Activated CD4-positive, CD25-positive, alpha-beta regulatory T cell (primary cell): ENCODE data around the gene LRIG1.

ENCODE experiments used
- DNase-seq, 4 experiments: peaks; one replicate each; lab custom pipeline; 2025; lab: John Stamatoyannopoulos, UW

LRIG1 gene

DNA sequence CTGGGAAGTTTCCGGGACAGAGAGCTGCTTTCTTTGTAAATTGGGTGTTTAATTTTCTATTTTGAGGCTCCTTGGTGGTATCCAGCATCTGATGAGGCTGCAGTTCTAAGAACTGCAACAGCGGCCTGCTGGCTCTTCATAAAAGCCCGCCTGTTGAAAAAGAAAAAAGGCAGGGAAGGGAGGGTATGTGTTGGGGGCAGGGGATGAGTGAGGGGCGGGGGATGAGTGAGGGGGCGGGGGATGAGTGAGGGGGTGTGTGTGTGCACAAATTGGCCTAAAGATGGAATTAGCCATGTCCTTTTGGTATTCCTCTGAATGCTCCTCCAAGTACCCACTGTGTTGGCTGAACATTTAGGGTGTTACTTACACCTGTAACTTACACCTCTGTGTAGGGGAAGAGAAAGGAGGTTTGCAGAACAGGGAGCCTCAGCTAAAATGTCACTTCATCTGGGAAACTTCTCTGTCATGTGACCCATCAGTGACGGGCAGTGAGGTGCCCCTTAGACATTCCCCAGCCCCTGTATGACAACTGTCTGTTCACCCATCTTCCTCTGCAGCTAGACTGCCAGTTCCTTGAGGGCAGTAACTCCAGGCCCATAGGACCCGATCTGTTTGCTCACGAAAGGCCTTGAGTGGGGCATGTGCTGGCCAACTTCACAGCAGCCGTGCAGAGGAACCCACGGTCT, 57.6 kb downstream of the LRIG1 start:
- no peak for DNase-seq

DNA sequence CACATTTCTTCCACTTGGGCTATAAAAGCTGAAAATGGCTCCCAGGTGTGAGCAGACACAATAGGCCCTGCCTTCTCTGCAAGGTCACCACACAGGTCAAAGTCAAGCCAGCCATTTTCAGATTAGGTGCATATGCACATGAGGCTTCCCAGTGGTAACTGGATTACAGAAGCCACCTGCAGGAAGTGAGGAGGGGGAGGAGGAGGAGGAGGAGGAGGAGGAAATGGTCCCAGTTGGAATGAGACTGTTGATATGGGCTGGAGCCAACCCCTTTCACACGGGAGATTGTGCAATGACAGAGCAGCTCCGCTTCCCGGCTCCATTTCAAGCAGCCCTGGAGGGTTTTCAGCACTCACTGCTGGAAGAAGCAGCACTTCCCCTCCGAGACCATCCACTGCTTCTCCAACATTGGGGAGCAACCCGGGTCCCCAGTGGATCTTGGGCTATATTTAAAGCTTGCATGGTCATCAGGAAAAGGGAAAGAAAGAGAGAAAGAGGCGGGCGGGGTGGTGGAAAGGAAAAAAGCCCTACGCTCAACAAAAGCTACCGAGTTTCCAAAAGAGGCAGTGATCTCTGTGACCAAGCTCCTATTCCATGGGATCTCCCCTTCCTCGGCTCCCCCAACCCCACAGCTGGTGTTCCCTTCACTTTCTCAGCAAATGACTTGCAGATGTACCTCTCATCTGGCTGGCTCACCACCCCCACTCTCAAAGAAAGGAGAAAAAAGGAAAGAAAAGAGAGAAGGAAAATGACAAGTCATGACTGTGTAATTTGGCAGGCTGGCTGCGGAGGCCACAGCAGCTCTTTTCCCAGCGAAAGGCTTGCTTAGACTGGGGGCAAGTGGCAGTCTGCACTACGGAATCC, 58.3 kb downstream of the LRIG1 start:
- no peak for DNase-seq

DNA sequence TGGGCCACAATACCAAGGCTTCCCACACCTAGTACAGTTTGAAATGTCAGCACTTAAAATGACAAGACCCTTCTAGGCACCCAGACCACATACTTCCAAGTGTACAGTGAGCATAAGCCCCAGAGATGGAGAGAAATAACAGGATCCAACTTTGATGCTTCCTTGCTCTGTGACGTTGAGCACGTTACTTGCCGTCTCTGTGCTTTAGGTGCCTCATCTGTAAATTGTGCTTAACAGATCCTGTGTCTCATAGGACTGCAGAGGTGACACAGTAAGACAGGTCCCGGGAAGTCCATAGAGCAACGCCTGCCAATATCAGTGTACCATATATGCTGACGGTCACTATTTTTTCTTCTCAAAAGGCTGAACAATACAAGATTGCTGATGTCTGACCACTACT, 59.1 kb downstream of the LRIG1 start:
- no peak for DNase-seq

DNA sequence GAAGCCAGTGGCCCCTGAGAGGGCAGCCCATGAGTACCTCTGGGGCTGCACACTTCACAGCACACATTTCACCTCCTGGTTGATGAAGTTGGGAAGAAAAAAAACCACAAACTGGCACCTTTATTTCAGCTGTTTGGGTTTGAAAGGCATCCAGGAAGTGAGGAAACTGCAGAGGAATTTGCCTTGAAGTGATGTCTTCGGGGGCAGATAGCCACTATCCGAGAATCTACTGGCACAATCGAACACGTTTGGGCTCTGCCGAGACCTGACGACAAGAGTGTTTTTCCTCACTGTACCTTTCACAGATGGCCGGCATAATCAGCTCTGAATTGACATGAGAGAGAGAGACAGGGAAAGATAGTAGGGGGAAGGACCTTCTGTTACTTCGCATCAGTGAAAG, 59.7 kb downstream of the LRIG1 start:
- DNase-seq, result no peak

DNA sequence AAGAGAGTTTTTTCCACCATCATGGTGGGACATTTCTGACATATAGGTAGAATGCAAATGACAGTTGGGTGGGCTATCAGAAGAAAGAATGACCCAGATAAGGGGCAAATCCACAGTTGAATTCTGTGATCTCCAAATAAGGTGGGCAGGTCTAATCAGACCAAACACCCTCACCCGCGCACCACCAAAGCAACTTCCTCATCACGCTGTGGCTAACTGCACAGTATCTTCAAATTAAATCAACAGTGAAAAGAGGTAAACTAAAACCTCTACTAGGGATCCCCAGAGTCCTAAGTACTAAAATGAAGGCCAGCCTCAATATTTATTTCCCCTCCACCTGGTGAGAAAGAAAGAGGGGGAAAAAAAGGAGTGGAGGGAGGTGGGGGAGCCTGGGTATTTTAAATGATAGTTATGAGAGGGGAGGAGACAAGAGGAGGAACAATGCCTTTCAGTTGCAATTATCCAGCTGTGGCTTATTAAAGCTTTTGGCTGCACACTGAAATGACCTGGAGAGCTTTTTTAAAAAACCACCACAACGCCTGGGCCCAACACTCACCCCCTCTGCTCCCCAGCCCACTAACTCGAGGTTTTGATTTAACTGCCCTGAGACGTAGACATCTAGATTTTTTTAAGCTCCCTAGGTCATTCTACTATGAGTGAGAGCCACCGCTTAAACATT, 61.0 kb downstream of the LRIG1 start:
- DNase-seq, result no peak

DNA sequence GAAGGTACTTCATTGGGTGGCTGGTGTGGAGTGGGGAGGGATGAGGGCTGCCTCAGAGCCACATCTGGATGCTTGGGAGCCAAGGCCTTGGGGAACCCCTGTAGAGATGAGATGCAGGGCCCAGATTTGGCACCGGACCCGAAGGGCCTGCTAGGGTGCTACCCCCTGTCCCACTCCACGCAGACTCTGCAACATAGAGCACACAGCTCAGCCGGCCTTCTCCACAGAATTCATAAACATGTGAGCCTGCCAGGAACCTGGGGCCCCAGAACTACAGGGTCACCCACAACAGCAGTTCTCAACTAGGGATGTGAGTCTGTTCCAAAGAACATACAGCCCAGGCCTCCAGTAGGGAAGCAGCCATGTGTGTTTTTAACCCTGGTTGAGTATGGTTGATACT, 62.8 kb downstream of the LRIG1 start:
- no peak for DNase-seq

DNA sequence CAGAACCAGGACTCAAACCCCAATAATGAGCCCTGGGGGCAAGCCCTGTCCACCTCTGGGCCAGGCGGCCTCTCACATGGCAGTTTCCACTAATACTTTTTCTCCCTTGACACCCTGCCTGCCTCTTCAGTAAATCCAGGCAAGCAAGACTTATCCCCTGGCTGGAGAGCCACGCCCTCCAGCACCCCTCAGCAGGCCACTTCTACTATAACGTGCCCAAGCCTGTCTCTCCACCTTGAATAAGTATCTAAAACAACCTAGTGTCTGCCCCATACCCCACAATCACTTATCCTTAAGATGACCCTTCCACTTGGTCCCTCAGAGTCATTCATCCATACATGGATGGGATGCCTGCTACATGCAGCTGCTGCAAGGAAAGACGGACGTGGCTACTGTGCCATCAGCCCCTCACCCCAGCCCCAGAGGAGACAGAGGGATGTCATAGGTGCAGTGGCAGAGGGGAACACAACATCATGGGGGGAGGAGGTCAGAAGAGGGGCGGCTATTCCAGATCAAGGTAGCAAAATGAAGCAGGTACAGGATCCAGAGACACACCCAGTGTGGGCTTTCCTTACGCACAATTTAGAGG, 63.4 kb downstream of the LRIG1 start:
- no peak for DNase-seq

DNA sequence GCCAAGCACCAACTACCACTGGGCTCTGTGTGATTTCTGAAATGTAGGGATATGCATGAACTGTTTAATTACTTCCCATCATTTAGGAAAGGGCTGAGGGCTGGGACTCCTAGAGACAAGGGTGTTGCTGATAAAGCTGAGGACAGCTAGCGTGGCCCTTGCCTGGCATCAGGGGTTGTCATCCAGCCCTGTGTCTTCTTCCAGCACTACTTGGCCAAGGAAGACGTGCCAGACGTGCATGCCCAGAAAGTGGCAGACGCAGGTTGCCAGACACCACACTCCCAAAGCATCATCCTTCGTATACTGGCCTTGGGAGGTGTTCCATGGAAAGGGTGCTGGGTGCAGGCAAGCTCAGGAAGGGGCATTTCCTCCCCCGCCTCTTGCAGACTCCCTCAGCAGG, 64.8 kb downstream of the LRIG1 start:
- DNase-seq, result no peak

DNA sequence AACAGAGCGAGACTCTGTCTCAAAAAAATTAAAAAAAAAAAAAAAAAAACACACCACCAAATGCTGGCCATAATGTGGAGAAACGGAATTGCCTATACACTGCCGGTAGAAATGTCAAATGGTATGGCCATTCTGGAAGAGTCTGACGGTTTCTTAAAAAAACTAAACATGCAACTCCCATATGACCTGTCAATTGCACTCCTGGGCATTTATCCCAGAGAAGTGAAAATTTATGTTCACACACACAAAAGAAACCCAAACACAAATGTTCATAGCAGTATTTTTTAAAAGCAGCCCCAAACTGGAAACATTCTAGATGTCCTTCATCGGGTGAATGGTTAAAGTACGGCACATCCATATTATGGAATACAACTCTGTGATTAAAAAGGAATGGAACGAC, 66.1 kb downstream of the LRIG1 start:
- DNase-seq, result no peak

DNA sequence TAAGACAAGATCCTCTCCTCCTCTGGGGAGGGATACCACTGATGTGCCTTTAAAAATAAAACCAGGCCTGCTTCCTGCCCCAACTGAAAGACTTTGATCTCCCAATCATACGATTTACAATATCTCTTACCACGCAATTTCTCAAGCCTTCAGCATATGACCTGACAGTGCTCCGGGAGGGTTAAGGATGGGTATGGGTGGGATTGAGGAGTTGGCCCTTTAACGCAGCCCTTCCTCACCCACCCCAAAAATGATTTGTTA, 67.4 kb downstream of the LRIG1 start:
- DNase-seq, result no peak

DNA sequence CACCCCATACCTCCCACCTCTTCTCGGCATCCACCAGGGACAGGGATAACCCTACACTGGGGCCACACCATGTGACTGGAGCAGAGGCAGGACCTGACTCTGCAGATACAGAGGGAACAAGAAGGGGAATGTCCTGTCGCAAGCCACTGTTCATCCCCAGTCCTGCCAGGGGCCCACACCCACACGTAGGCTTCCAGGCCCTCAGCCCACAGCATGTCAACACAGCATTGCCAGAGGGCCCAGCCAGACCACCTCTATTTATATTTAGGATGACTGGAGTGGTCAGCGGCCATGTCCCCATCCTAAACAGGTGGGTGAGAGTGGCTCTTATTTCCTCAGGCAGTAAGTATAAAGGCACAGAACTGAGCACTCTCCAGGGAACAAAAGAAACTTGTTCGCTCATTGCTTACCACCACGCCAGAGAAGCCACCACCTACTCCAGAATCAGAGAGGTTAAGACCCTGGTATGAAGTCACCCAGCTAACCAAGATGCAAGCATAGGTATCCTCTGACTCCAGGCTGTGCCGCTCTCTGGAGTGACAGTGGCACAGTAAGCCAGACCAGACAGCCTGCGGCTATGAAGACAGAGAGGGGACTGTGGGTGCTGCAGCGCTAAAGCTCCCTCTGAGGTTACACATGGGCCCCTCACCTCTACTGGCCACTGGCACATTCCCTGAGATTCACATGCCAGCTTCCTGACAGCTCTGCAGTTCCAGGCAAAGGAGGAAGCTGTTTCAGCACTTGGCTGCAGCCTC, 67.9 kb downstream of the LRIG1 start:
- DNase-seq, result no peak

DNA sequence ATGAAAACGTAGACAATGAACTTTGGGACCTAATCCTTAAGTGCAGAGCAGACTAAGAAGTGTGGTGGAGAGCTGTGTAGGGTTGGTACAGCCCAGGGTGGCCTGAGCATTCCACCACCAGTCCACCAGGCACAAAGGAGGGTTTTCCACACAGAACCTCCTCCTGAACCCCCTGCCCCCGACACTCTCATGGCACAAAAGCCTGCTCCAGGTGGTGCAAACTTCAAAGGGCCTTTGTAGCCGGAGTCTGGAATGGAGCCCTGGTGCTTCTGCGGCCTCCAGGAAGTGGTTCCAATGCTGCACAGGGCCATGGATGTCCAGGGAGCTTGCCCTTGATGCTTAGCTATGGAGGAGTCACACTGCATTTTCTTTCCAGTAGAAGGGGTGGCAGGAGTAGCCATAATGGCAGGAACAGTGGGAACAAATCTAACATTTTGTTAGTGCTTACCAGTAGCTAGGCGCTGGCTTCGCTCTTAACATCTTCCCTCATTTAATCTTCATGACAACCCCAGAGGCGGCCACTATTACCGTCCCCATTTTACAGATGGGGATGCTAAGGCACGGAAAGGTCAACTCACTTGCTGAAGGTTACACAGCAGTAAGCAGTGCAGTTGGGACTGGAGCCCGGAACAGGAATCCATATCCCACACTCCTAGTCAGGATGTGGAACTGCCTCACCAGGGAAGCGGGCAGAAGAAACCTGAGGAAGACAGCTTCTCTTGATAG, 68.6 kb downstream of the LRIG1 start:
- no peak for DNase-seq

DNA sequence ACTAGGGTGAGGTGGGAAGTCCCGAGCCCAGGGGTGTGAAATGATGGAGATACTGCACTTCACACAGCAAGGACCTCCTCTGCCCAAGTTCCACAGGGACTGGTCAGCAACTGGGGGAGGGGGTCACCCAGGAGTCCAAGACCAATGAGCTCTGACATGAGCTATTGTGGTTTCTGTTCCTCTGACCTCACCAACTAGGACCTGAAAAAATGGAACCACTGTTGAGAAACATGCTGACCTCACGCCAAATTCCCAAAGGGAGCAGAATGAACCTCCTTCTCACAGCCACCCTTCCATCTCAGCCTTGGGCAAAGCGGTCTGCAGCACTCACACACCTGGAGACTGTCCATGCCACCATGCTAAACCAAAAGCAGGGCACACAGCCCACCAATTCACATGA, 69.3 kb downstream of the LRIG1 start:
- DNase-seq, result no peak

DNA sequence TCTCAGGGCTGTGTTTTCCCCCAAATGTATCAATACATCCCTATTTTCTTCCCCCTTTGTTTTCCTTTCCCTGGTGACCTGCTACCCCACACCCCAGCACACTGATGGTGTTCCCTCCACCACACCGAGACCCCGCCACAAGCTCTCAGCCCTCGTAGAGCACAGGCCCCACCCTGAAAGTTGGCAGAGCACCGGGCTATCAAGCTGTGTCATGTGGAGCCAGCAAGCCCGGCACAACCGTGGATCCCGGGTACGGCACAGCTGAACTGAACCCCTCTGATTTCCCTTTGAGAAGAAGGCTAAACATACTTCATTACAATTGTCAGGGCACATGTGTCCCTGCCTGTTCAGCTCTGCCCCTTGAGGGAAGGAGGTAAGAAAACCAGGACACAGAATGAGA, 69.9 kb downstream of the LRIG1 start:
- no peak for DNase-seq

DNA sequence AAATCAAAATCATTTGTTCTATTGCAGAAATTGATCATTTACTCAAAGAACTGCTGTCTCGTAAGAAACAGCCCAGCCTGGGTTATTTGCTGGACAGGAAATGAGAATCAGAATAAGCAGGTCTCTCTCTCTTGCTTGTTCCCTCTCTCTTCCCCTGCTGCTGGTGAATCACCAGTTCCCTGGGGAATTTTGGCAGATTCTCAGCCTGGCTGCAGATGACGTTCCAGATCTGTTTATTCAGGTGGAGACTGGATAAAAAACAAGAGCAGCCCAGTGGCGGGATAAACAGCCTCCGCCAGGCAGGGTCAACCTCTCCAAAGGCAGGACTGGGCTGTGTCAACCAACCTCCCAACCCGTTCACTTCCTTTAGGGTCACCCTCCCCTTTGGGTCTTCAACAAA, 72.1 kb downstream of the LRIG1 start:
- no peak for DNase-seq

DNA sequence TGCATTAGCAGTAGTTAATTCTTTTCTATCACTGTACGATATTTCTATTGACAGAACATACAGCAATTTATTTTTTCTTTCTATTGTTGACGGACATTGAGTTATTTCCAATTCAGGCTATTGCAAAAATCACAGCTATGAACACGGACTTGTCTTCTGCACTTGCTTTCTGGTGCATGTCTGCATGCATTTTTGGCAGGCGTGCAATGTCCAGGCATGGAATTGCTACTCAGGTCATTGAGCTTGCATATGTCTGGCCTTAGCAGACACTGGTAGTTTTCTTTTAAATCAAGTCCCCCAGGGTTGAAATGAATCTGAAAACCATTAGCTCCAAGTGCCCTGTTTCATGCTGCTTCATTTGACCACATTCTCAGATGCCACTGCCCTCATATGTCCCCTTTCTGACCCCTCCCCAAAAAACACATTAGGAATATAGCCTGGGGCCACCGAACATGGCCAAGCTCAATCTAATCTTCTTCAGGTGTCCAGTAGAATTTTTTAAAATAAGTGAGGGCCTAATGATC, 72.8 kb downstream of the LRIG1 start:
- no peak for DNase-seq

DNA sequence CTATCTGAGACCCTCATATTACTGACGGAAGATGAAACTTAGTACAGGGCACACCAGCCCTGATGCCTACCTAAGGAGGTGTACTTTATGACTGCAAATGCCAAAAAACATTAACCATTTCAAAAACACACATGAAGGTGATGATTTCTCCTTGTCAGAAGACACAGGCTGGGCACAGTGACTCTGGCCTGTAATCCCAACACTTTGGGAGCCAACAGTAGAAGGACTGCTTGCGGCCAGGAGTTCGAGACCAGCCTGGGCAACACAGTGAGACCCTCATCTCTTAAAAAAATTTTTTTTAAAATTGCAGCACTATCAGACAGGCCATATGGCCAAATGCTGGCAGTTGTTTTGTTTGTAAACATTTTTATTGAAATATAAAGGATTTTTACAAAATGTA, 73.5 kb downstream of the LRIG1 start:
- no peak for DNase-seq

DNA sequence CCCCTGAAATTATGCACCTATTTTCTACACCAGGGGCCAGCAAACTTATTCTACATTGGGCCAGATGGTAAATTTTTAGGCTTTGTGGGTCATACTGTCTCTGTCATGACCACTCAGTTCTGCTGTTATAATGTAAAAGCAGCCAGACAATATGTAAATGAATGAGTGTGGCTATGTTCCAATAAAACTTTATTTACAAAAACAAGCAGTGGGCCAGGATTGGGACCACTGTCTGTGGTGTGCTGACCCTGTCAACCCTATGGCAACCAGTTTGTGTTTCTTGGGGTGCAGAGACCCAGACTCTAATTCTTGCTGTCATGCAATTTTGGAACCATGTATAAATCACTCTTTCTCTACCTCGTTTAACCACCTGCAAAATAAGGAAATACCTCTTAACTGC, 74.7 kb downstream of the LRIG1 start:
- DNase-seq, result no peak

DNA sequence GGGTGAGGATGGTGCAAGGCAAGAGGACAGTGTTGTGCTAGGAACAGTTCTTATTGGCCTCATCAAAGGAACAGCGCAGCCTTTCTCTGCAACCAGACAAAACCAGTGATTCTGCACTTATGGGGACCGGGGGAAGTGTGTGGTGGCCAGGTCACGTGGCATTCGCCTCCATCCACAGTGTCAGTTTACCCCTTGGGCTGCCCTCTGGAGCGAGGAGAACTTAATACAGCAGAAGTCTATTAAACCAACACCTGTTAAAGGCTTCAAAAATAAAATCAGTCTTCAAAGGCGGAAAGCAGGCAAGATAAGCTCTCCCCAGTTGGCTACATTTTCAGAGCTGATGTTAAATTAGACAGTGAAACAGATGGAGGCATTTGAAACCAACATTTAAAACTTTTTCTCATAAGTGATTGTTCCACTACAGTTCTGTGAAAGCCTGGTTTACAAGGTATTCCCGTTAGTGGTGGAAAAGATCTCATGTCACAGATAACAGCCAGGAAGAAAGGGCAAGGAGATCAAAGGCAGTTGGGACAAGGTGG, 75.2 kb downstream of the LRIG1 start:
- no peak for DNase-seq

DNA sequence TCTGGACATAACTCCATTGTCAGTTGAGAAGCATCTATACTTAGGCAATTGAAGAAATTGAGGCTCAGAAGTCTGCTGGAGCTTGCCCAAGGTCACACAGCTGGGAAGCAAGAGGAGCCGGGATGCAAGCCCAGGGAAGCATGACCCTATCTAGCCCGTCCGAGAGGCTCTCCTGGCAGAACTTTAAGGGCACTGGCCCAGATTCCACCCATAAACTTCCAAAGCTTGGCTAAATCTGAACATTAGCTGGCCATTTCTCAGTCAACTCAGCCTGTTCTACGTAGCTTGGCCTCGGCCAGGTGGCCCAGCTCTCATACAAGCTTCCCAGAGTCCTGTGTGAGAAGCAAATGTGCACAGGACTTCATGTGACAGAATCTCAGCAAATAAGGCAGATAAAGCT, 75.8 kb downstream of the LRIG1 start:
- no peak for DNase-seq

DNA sequence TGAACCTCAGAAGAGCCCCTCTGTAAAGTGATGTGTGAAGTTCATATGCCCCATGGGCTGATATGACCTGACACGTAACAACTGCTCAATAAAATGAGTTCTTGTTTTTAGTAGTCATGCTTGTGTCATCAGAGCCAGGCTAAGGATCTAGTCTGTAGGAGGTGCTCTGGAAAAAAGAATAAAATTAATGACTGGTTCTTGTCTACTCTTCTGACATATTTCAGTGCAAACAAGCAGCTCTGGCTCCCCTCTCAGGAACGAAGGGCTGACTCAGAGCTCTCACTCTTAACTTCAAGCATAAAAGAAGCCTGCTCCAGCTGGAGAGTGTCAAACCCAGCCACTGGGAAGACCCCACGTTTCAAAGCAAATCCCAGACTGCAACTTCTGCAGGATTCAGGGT, 77.0 kb downstream of the LRIG1 start:
- no peak for DNase-seq
